OCI-LY3 (cell line): Measurements from ENCODE around the gene DEAF1.

Experiments
- EZH2phosphoT487 ChIP-seq: fragments of 200-600 bp; shearing (Covaris generic); IDR thresholded peaks from 2 replicates; pipeline ENCODE4 v1.6.1; 2018; ENCODE audit warnings: antibody characterized with exemption, mixed run types, low read depth
- TF ChIP-seq, protein P1 (sequence below): fragments of 200-600, 300-600 bp; sonication (generic); IDR thresholded peaks from 2 replicates; pipeline ENCODE4 v1.5.1; 2014; ENCODE audit warnings: antibody characterized with exemption, low read length, low read depth

DNA sequence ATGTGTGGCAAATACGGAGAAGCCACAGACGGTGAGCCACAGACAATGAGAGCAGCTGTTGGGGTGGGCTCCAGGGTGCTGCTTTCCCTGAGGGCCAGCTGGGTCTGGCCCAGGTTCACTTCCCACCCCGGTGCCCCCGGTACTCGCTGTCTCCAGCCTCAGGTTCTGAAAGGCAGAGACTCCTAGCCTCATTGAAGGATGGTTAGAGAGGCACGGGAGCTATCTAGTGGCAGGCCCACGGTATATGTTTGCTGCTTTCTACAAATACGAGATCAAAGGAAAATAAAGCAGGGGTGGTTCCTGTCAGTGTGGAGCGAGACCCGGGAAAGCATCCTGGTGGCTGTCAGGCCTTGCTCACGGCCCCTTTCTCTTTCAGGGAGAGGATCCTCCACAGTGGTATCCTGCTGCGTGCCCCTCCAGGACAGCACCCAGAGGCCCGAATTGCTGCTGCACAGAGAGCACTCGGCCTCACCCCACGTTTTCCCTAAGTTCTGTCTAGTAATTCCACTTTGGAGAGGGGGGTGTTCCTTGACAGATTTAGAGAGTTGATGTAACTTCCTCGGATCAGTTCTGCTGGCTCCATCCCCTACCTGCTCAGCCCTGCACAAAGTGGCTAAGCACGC, 3.6 kb upstream of the DEAF1 start:
- TF ChIP-seq, protein P1, sequence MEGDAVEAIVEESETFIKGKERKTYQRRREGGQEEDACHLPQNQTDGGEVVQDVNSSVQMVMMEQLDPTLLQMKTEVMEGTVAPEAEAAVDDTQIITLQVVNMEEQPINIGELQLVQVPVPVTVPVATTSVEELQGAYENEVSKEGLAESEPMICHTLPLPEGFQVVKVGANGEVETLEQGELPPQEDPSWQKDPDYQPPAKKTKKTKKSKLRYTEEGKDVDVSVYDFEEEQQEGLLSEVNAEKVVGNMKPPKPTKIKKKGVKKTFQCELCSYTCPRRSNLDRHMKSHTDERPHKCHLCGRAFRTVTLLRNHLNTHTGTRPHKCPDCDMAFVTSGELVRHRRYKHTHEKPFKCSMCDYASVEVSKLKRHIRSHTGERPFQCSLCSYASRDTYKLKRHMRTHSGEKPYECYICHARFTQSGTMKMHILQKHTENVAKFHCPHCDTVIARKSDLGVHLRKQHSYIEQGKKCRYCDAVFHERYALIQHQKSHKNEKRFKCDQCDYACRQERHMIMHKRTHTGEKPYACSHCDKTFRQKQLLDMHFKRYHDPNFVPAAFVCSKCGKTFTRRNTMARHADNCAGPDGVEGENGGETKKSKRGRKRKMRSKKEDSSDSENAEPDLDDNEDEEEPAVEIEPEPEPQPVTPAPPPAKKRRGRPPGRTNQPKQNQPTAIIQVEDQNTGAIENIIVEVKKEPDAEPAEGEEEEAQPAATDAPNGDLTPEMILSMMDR, result no peak
- no peak for TF ChIP-seq EZH2phosphoT487
